Pancreas (tissue), 10 donors: ENCODE measurements around the gene DNAJB6. TPM values are rescaled to one million over a fixed set of nuclear protein-coding genes. Genes with fewer than 3 reads are reported as not detected.

Experiments
- ATAC-seq, 4 donors: fragments of 200-7000 bp; cut with Tn5 transposase; one replicate each; pipeline versions ENCODE4 v1.8.0 to v1.9.1; 2020; ENCODE audit warnings: mild to moderate bottlenecking in 4 of 4, moderate library complexity in 4 of 4
- DNase-seq, 6 donors: peaks; one replicate each; pipeline ENCODE4 v3.0.0-alpha.2; 2020
- FAIRE-seq: peaks from 2 replicates; lab custom pipeline; 2012; peaks lifted over from hg19 to GRCh38; lab: Jason Lieb, UNC
- H3K27ac ChIP-seq, 4 donors: fragments of 200-600 bp; sonication (generic); 1 replicate in 3 of 4; 2 replicates in 1 of 4; pipeline versions ENCODE4 v1.5.0 to v1.8.0; 2020
- H3K27me3 ChIP-seq, 4 donors: fragments of 200-600 bp; one replicate each; pipeline ENCODE4 v1.8.0; 2021
- H3K36me3 ChIP-seq, 3 donors: fragments of 200-600 bp; sonication (generic) in 1 of 3; one replicate each; pipeline versions ENCODE4 v1.5.0 to v1.8.0; 2020 to 2021
- H3K4me1 ChIP-seq, 3 donors: fragments of 200-600 bp; one replicate each; pipeline ENCODE4 v1.8.0; 2021
- H3K4me3 ChIP-seq, 4 donors: fragments of 200-600 bp; sonication (generic) in 2 of 4; one replicate each; pipeline versions ENCODE4 v1.5.0 to v1.8.0; 2020 to 2021
- H3K9me3 ChIP-seq, 4 donors: fragments of 200-600 bp; one replicate each; pipeline ENCODE4 v1.8.0; 2021
- WGBS, 2 donors: extraction: QIAGEN DNeasy Blood & Tissue Kit; methylation state at CpG; one replicate each; pipeline ENCODE4 v1.1.7; 2013; 5-methylcytosine and 5-hydroxymethylcytosine counted together
- intact Hi-C, 3 donors: fragments of 100-400 bp; cut with DNase I; formaldehyde crosslinking; loops; one replicate each; pipeline versions ENCODE4 v1.11.1 to v1.14.2; 2022
- polyA plus RNA-seq, 2 donors: library from polyadenylated mRNA; stranded (reverse); fragments of 200-250 nt; gene quantifications; one replicate each; pipeline ENCODE4 v1.2.3, GENCODE V29; 2013
- total RNA-seq, 6 donors: library from RNA; stranded (reverse); fragmentation: NEBNext Ultra II Directional in 4 of 6; extraction: Animal tissue kit (Norgen Biotek cat#: 25700) in 4 of 6; gene quantifications; one replicate each; pipeline versions ENCODE4 v1.2.1 to v1.2.4, GENCODE V29; 2021 to 2023
- TF ChIP-seq, protein P1 (sequence below), 4 donors: fragments of 200-600 bp; sonication (generic) in 3 of 4; IDR thresholded peaks; one replicate each; pipeline versions ENCODE4 v1.5.0 to v1.8.0; 2021; ENCODE audit warnings: antibody characterized with exemption in 4 of 4
- donor health status: healthy with polysubstance abuse.
- donor health status: DM: no; HTN: no; CAD: no; lungs with moderate emphysema.
- donor health status: DM: no; HTN: no; CAD: no.
- donor health status: control.
- donor health status: control.
- donor health status: Bipolar disorder and iron deficiency.
- donor health status: DM: yes; HTN: yes; CAD: no.
- donor health status: DM: no; HTN: no; CAD: no.
- donor health status: DM: no; HTN: no; CAD: no.
- donor health status: DM: yes; HTN: yes; CAD: no.

DNAJB6 gene
- total and polyA plus RNA-seq, 8 donors: 23.0 to 49.4 (median 32.6) TPM

GRCh38 chr7:157396316-157397035 lies 59.7 kb downstream of the DNAJB6 start:
- no peaks in the 10 kb centered on the region for H3K4me1 ChIP-seq
- no peaks in the 10 kb centered on the region for H3K9me3 ChIP-seq
- H3K27me3 ChIP-seq: no peaks in the 10 kb centered on the region
- ATAC-seq: no peak
- FAIRE-seq: no peak
- intact Hi-C loops: no loop called here
- H3K27ac ChIP-seq: no peak overlapping the region
- no peak overlapping the region for H3K4me3 ChIP-seq
- 95% methylated on average over 20 of the region's 20 CpGs for WGBS, 2 donors
- no peaks in the 10 kb centered on the region for H3K36me3 ChIP-seq
- TF ChIP-seq, protein P1, sequence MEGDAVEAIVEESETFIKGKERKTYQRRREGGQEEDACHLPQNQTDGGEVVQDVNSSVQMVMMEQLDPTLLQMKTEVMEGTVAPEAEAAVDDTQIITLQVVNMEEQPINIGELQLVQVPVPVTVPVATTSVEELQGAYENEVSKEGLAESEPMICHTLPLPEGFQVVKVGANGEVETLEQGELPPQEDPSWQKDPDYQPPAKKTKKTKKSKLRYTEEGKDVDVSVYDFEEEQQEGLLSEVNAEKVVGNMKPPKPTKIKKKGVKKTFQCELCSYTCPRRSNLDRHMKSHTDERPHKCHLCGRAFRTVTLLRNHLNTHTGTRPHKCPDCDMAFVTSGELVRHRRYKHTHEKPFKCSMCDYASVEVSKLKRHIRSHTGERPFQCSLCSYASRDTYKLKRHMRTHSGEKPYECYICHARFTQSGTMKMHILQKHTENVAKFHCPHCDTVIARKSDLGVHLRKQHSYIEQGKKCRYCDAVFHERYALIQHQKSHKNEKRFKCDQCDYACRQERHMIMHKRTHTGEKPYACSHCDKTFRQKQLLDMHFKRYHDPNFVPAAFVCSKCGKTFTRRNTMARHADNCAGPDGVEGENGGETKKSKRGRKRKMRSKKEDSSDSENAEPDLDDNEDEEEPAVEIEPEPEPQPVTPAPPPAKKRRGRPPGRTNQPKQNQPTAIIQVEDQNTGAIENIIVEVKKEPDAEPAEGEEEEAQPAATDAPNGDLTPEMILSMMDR (IDR thresholded peaks at IDR 0.05): no peak
- DNase-seq: no peak

- Histone ChIP-seq H3K9me3 (no peaks in the 10 kb centered on the region), H3K4me1 (no peaks in the 10 kb centered on the region), H3K36me3 (peaks cover 0 to 3% (median 0%) of the 10 kb centered on the region in 3 donors), H3K27ac (no peak overlapping the region), H3K27me3 (no peaks in the 10 kb centered on the region), H3K4me3 (no peak overlapping the region)
- intact Hi-C loops: no loop called here
- no peak for FAIRE-seq
- WGBS, 2 donors: 94 to 96% methylated on average over 31 of the region's 31 CpGs
- DNase-seq: peak in 1 of 6 donors; percentile 28
- ATAC-seq: peak in 3 of 4 donors; percentile 35 to 80 (median 70)
- TF ChIP-seq, protein P1 (IDR thresholded peaks at IDR 0.05): no peak
These were observed 60.4 kb downstream of the DNAJB6 start for GRCh38 chr7:157397036-157397720.

GRCh38 chr7:157397731-157398691 lies 61.2 kb downstream of the DNAJB6 start:
- Histone ChIP-seq H3K9me3 (no peaks in the 10 kb centered on the region), H3K4me3 (no peak overlapping the region), H3K27me3 (no peaks in the 10 kb centered on the region), H3K4me1 (no peaks in the 10 kb centered on the region), H3K36me3 (peaks cover 0 to 4% (median 0%) of the 10 kb centered on the region in 3 donors), H3K27ac (peak overlapping the region in 1 of 4 donors; percentile 18)
- FAIRE-seq (no peak), DNase-seq (no peak), ATAC-seq (peak; percentile 28 to 75 (median 60))
- TF ChIP-seq, protein P1 (IDR thresholded peaks at IDR 0.05): no peak
- 59 to 67% methylated on average over 23 of the region's 23 CpGs for WGBS, 2 donors
- intact Hi-C loops: no loop called here

DNA sequence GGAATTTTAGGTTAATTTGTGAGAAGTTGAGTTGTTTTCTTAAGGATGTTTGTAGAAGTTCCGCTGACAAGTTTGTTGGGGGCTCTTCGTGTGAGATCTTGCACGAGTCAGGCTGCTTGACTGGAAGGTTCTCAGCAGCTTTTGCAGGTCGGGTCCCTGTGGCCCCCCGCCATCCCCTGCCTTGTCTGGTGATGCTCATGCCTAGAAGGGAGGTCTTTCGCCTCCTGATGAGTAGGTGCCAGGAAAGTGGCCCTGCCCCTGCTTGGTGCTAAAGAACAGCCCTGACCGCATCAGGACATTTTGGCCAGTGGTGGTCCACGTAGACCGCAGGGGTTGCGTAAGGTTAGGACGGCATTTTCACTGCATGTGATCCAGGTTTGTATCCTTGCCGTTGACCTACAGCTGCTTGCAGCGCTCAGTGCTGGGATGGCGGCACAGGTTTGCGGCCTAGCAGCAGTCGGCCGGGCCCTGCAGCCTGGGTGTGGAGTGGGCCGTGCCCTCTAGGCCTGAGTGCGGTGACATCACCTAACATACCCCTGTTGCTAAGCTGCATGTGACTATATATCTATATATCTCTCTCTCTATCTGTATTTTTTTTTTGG lies 62.4 kb downstream of the DNAJB6 start:
- Histone ChIP-seq H3K4me1 (no peaks in the 10 kb centered on the region), H3K27ac (peak overlapping the region in 1 of 4 donors; percentile 5), H3K27me3 (no peaks in the 10 kb centered on the region), H3K36me3 (peaks cover 0 to 4% (median 0%) of the 10 kb centered on the region in 3 donors), H3K4me3 (no peak overlapping the region), H3K9me3 (no peaks in the 10 kb centered on the region)
- no peak for ATAC-seq
- DNase-seq: no peak
- FAIRE-seq: no peak
- intact Hi-C loops: no loop called here
- WGBS, 2 donors: 94 to 97% methylated on average over 19 of the region's 19 CpGs
- TF ChIP-seq, protein P1 (IDR thresholded peaks at IDR 0.05): no peak
